Measurements from ENCODE around the gene NUMB. TPM values are rescaled to one million over a fixed set of nuclear protein-coding genes. Genes with fewer than 3 reads are reported as not detected.

The NUMB gene
- total and polyA plus RNA-seq, 4 donors, result 21.2 to 45.8 (median 26.1) TPM

- Histone ChIP-seq H3K27ac (ENCODE audit: low read depth in 1 of 2, low read length in 2 of 2) (no peak overlapping the region), H3K27me3 (ENCODE audit: control insufficient read depth in 4 of 4, insufficient read depth in 4 of 4, low read length in 3 of 4) (no peaks in the 10 kb centered on the region), H3K36me3 (ENCODE audit: control insufficient read depth in 4 of 4, insufficient read depth in 3 of 4, low read depth in 1 of 4, low read length in 3 of 4) (peaks cover 0 to 2% (median 0%) of the 10 kb centered on the region in 4 donors), H3K9me3 (ENCODE audit: control insufficient read depth in 4 of 4, low read length in 3 of 4) (no peaks in the 10 kb centered on the region), H3K4me1 (ENCODE audit: control insufficient read depth in 4 of 4, insufficient read depth in 4 of 4, low read length in 3 of 4) (peaks cover 6 to 24% (median 19%) of the 10 kb centered on the region in 4 donors), H3K9ac (ENCODE audit: low read depth in 1 of 2, low read length in 2 of 2) (no peak overlapping the region), H3K4me3 (ENCODE audit: low read depth in 1 of 3, low read length in 3 of 3) (no peak overlapping the region)
- TF ChIP-seq GABPA (IDR thresholded peaks at IDR 0.05 in 1 of 2, conservative IDR thresholded peaks at IDR 0.05 in 1 of 2) (no peak), HNF4G (IDR thresholded peaks at IDR 0.05) (no peak), CTCF (IDR thresholded peaks at IDR 0.05; ENCODE audit: low read depth, low read length, missing input control) (no peak), ATF3 (IDR thresholded peaks at IDR 0.05) (no peak), REST (IDR thresholded peaks at IDR 0.05) (no peak), ZBTB33 (IDR thresholded peaks at IDR 0.05) (no peak), MAX (IDR thresholded peaks at IDR 0.05) (no peak), EGR1 (IDR thresholded peaks at IDR 0.05; ENCODE audit: low read depth in 2 of 2) (no peak), SP1 (IDR thresholded peaks at IDR 0.05) (no peak), FOXA2 (IDR thresholded peaks at IDR 0.05) (no peak), HNF4A (conservative IDR thresholded peaks at IDR 0.05) (no peak), YY1 (IDR thresholded peaks at IDR 0.05) (no peak), RAD21 (IDR thresholded peaks at IDR 0.05) (no peak), JUND (IDR thresholded peaks at IDR 0.05) (no peak), NR2F2 (IDR thresholded peaks at IDR 0.05) (no peak), FOXA1 (IDR thresholded peaks at IDR 0.05) (no peak)
- DNase-seq (ENCODE audit: low spot score), result no peak
- WGBS, result 76% methylated on average over 11 of the region's 11 CpGs
Measured at GRCh38 chr14:73452341-73453186, 5.8 kb downstream of the NUMB start.
